Measurements from ENCODE around the gene PPP1R7.
A peak's percentile ranks its signal among the peaks of the same experiment; 100 is the strongest.

Gene PPP1R7

GRCh38 chr2:241141214-241141770 is 9.0 kb upstream of the PPP1R7 start:
- DNase-seq: no peak

- DNase-seq: no peak
Observed at GRCh38 chr2:241142063-241142462, 8.2 kb upstream of the PPP1R7 start.

- DNase-seq: no peak
Observed at GRCh38 chr2:241142593-241142992, 7.7 kb upstream of the PPP1R7 start.

GRCh38 chr2:241146286-241146685 is 4.0 kb upstream of the PPP1R7 start:
- no peak for DNase-seq

- DNase-seq: no peak
Observed at GRCh38 chr2:241147336-241147735, 2.9 kb upstream of the PPP1R7 start.

- no peak for DNase-seq
Observed at GRCh38 chr2:241148239-241148638, 2.0 kb upstream of the PPP1R7 start.

GRCh38 chr2:241148891-241149674 is 1.2 kb upstream of the PPP1R7 start, which contains the start of gene PASK:
Gene PASK, minus strand, starts transcription at chr2:241149472. Its CDS starts 6,440 bp downstream, at chr2:241143032.
- peak; percentile 96 for DNase-seq

- no peak for DNase-seq
Observed at GRCh38 chr2:241149675-241149924, 667 bp upstream of the PPP1R7 start.

- no peak for DNase-seq
Observed at GRCh38 chr2:241150660-241151530, 628 bp downstream of the PPP1R7 start.

GRCh38 chr2:241151934-241152660 is 1.8 kb downstream of the PPP1R7 start:
- DNase-seq: no peak

- no peak for DNase-seq
Observed at GRCh38 chr2:241153616-241154015, 3.3 kb downstream of the PPP1R7 start.

GRCh38 chr2:241154915-241155314 is 4.6 kb downstream of the PPP1R7 start:
- DNase-seq: no peak

GRCh38 chr2:241155936-241156335 is 5.7 kb downstream of the PPP1R7 start:
- no peak for DNase-seq

- no peak for DNase-seq
Observed at GRCh38 chr2:241156971-241157441, 6.7 kb downstream of the PPP1R7 start.

GRCh38 chr2:241157841-241158545 is 7.7 kb downstream of the PPP1R7 start:
- DNase-seq: no peak

GRCh38 chr2:241158546-241158900 is 8.3 kb downstream of the PPP1R7 start:
- no peak for DNase-seq

- no peak for DNase-seq
Observed at GRCh38 chr2:241159116-241159515, 8.8 kb downstream of the PPP1R7 start.

GRCh38 chr2:241160318-241160717 is 10.1 kb downstream of the PPP1R7 start:
- DNase-seq: no peak

GRCh38 chr2:241161646-241162281 is 11.5 kb downstream of the PPP1R7 start:
- no peak for DNase-seq

- DNase-seq: no peak
Observed at GRCh38 chr2:241163601-241164118, 13.4 kb downstream of the PPP1R7 start.

- DNase-seq: no peak
Observed at GRCh38 chr2:241168366-241168765, 18.1 kb downstream of the PPP1R7 start.

GRCh38 chr2:241173557-241173956 is 23.3 kb downstream of the PPP1R7 start:
- DNase-seq: no peak
